Progenitor cell of endocrine pancreas (in vitro differentiated cells): ENCODE data around the gene PWP2. TPM values are rescaled to one million over a fixed set of nuclear protein-coding genes. Genes with fewer than 3 reads are reported as not detected.
A peak's percentile ranks its signal among the peaks of the same experiment; 100 is the strongest.

ENCODE experiments used
- DNase-seq: peaks from one replicate; pipeline ENCODE4 v3.0.0; 2021; ENCODE audit warnings: low spot score; ENCODE audit not compliant: unreplicated experiment
- H3K27ac Mint-ChIP-seq: 2 replicates; pipeline ENCODE4 v1.8.0; 2021; ENCODE audit warnings: mild to moderate bottlenecking, moderate library complexity, mixed read lengths
- H3K27me3 Mint-ChIP-seq: 2 replicates; pipeline ENCODE4 v1.8.0; 2021; ENCODE audit warnings: mixed read lengths
- H3K36me3 Mint-ChIP-seq: 2 replicates; pipeline ENCODE4 v1.8.0; 2022; ENCODE audit warnings: mixed read lengths; ENCODE audit not compliant: insufficient read depth
- H3K4me1 Mint-ChIP-seq: 2 replicates; pipeline ENCODE4 v1.8.0; 2021; ENCODE audit warnings: low read depth, mixed read lengths
- H3K4me3 Mint-ChIP-seq: 2 replicates; pipeline ENCODE4 v1.8.0; 2021; ENCODE audit warnings: low read depth, mild to moderate bottlenecking, moderate library complexity, mixed read lengths
- H3K9me3 Mint-ChIP-seq: 2 replicates; pipeline ENCODE4 v1.8.0; 2021; ENCODE audit warnings: low read depth, mixed read lengths
- total RNA-seq: library from RNA; stranded (reverse); gene quantifications from 2 replicates; pipeline ENCODE4 v1.2.1, GENCODE V29; 2021
- TF ChIP-seq, protein P1 (sequence below): fragments of 200-600 bp; sonication (generic); IDR thresholded peaks from one replicate; pipeline ENCODE4 v1.5.0; 2021; ENCODE audit warnings: antibody characterized with exemption, mild to moderate bottlenecking; ENCODE audit not compliant: unreplicated experiment

Gene PWP2
- total RNA-seq, 1 donor from 2014 or later: 7.0 TPM

DNA sequence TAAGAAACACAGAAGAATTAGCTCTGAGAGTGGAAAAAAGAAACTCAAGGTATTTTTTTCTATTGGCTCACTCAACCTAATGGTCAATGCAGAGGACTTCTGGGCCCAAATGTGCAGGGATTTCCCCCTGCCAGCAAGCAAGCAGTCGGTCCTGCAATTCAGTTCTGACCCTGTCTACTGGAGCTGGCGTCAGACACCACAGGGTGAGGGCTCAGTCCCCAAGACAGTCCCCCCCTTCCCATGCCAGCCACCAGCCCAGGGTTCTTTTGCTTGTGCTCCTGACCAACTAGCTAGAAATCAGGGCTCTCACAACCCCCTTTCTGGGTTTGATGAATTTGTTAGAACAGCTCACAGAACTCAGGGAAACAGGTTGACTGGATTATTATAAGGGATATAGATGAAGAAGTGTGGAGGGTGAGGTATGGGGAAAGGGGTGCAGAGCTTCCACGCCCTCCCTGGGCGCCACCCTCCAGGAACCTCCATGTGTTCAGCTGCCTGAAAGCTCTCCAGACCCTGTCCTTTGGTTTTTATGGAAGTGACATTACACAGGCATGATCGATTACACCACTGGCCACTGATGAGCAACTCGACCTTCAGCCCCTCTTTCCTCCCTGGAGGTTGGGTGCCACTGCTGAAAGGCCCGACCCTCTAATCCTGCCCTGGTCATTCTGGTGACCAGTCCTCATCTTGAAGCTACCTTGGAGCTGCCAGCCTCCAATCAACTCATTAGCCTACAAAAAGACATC, 22.5 kb upstream of the PWP2 start:
- H3K4me1 Mint-ChIP-seq: peaks cover 13% of the 10 kb centered on the region
- no peak overlapping the region for H3K4me3 Mint-ChIP-seq
- no peaks in the 10 kb centered on the region for H3K9me3 Mint-ChIP-seq
- TF ChIP-seq, protein P1, sequence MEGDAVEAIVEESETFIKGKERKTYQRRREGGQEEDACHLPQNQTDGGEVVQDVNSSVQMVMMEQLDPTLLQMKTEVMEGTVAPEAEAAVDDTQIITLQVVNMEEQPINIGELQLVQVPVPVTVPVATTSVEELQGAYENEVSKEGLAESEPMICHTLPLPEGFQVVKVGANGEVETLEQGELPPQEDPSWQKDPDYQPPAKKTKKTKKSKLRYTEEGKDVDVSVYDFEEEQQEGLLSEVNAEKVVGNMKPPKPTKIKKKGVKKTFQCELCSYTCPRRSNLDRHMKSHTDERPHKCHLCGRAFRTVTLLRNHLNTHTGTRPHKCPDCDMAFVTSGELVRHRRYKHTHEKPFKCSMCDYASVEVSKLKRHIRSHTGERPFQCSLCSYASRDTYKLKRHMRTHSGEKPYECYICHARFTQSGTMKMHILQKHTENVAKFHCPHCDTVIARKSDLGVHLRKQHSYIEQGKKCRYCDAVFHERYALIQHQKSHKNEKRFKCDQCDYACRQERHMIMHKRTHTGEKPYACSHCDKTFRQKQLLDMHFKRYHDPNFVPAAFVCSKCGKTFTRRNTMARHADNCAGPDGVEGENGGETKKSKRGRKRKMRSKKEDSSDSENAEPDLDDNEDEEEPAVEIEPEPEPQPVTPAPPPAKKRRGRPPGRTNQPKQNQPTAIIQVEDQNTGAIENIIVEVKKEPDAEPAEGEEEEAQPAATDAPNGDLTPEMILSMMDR: no peak
- H3K27me3 Mint-ChIP-seq: no peaks in the 10 kb centered on the region
- no peak overlapping the region for H3K27ac Mint-ChIP-seq
- no peak for DNase-seq
- H3K36me3 Mint-ChIP-seq: peaks cover 27% of the 10 kb centered on the region

DNA sequence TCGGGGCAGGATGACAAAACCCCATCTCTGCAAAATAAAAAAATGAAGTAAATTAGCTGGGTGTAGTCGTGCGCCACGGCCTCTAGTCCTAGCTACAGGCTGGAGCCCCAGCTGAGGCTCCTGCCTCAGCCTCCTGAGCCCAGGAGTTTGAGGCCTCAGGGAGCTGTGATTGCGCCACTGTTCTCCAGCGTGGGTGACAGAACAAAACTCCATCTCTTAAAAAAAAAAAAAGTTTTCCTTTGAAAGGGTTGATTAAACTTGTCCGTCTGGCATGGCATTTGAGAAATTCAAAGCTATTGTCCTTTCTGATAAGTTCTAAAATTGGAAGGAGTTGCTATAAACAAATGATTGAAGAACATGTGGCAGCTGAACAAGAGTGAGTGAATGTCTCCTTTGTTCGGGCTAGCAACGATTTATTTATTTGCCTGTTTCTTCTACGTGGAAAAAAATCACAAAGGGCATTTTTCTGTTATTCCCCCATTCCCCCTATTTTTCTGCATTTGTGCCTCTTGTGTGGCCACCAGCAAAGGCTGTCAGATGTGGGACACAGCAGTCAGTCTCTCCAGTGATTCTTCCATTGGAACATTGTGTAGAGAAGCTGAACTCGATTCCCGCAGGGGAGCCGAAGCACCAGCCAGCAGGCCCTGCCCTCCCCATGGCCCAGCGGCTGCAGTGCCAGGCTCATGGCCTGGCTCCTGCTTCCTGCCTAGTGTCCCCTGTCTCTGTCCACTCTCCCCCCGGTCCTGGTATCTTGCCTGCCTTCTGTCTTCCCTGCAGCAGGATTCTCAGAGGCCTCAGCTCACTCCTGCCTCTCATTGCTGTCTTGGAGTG, 21.5 kb upstream of the PWP2 start:
- DNase-seq: no peak

DNA sequence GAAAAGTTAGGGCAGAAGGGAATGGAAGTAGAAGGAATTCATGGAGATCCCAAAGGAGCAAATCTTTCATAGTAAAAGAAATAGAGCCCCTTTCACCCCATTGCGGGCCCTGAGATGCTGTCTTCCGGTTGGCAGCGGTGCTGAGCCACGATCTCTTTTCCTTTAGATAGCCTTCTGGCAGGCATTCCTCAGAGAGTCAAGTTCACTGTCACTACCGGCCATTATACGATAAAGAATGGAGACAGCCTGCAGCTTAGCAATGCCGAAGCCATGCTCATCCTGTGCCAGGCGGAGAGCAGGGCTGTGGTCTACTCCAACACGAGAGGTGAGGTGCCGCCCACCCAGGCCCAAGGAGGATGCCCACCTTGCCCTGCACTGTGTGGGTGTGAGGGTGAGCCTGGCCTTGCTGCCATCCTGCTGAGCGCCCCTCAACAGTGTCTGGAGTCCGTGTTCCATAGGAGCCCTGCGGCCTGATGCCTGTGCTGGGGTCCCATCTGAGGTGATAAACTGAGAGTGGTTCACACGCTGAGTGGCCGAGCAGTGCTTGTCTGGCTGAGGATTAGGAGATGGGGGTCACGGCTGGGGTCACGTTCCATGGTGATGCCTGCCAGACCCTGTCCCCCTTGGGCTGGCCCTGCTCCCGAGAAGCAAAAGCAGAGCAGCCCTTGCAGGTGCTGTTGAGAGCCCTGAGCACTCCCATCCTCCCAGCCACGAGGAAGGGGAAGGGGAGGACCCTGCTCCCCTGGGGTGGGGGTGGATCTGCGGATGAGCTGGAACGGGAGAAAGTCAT, 20.4 kb upstream of the PWP2 start:
- TF ChIP-seq, protein P1: no peak
- H3K4me1 Mint-ChIP-seq: peaks cover 13% of the 10 kb centered on the region
- H3K36me3 Mint-ChIP-seq: peaks cover 22% of the 10 kb centered on the region
- no peaks in the 10 kb centered on the region for H3K9me3 Mint-ChIP-seq
- no peaks in the 10 kb centered on the region for H3K27me3 Mint-ChIP-seq
- no peak overlapping the region for H3K27ac Mint-ChIP-seq
- no peak for DNase-seq
- H3K4me3 Mint-ChIP-seq: no peak overlapping the region

More for the DNA sequence above, 21.5 kb upstream of the PWP2 start:
- Mint-ChIP-seq H3K4me3 (no peak overlapping the region), H3K27ac (peak overlapping the region; percentile 16), H3K4me1 (peaks cover 13% of the 10 kb centered on the region), H3K9me3 (no peaks in the 10 kb centered on the region), H3K27me3 (no peaks in the 10 kb centered on the region), H3K36me3 (peaks cover 26% of the 10 kb centered on the region)
- TF ChIP-seq, protein P1: no peak

DNA sequence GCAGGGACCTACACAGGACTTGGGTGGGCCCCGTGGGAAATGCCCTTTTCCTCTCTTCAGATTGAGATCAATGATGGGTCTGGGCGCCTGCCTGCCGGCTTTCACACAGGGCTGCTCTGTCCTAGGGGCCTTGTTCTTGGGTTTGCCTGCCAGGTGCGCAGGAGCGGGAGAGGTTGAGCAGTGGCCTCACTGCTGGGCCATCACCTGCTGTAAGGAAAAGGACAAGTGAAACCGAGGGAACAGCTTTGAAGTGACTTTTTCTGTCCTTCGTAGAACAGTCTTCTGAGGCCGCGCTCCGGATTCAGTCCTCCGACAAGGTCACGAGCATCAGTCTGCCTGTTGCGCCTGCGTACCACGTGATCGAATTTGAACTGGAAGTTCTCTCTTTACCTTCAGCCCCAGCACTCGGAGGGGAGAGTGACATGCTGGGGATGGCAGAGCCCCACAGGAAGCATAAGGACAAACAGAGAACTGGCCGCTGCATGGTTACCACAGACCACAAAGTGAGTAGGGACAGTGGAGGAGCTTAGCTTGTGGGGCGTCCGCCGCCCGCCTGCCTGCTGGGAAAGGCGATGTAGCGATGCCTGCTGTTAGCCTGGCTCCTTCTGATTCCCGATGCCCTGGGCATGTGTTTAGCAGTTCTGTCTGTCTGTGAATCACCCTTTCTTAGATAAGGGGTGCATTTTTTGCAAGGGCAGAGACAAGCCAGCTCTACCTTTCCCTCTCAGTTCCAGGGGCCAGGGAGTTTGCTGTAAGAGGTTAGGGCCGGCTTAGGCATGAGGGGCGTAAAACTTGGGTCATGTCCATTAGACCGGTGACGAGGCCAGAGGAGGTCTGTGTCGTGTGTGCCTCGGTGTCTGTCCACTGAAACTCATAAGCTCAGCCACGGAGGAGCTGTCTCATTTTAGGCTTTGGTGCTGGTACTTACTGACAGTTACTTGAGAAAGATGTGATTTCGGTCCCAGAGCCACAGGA, 19.5 kb upstream of the PWP2 start:
- DNase-seq: no peak
- no peaks in the 10 kb centered on the region for H3K9me3 Mint-ChIP-seq
- H3K36me3 Mint-ChIP-seq: peaks cover 15% of the 10 kb centered on the region
- no peak overlapping the region for H3K4me3 Mint-ChIP-seq
- peaks cover 11% of the 10 kb centered on the region for H3K4me1 Mint-ChIP-seq
- H3K27ac Mint-ChIP-seq: no peak overlapping the region
- H3K27me3 Mint-ChIP-seq: no peaks in the 10 kb centered on the region
- TF ChIP-seq, protein P1: no peak
